Small intestine (tissue), 7 donors: ENCODE data around the gene CFD. TPM values are rescaled to one million over a fixed set of nuclear protein-coding genes. Genes with fewer than 3 reads are reported as not detected.

Experiments used
- DNase-seq, 2 donors: peaks; one replicate each; pipeline versions ENCODE4 v3.0.0 to v3.0.0-alpha.2; 2013
- FAIRE-seq: peaks from 2 replicates; lab custom pipeline; 2012; peaks lifted over from hg19 to GRCh38; lab: Jason Lieb, UNC
- H3K27ac ChIP-seq, 3 donors: one replicate each; pipeline ENCODE4 v1.5.1; 2013; ENCODE audit warnings: low read length in 2 of 3, mild to moderate bottlenecking in 2 of 3, control low read depth in 1 of 3, inconsistent platforms in 1 of 3, low read depth in 1 of 3, moderate library complexity in 1 of 3
- H3K27me3 ChIP-seq, 3 donors: one replicate each; pipeline ENCODE4 v1.6.1; 2013; ENCODE audit warnings: low read length in 3 of 3, inconsistent platforms in 1 of 3; ENCODE audit not compliant: control insufficient read depth in 3 of 3, insufficient read depth in 3 of 3
- H3K36me3 ChIP-seq, 3 donors: one replicate each; pipeline ENCODE4 v1.6.1; 2013; ENCODE audit warnings: low read length in 3 of 3, inconsistent platforms in 1 of 3, low read depth in 1 of 3, mild to moderate bottlenecking in 1 of 3, moderate library complexity in 1 of 3; ENCODE audit not compliant: control insufficient read depth in 3 of 3, insufficient read depth in 2 of 3
- H3K4me1 ChIP-seq, 3 donors: one replicate each; pipeline ENCODE4 v1.6.1; 2013; ENCODE audit warnings: low read length in 2 of 3, inconsistent platforms in 1 of 3, low read depth in 1 of 3, mild to moderate bottlenecking in 1 of 3, moderate library complexity in 1 of 3; ENCODE audit not compliant: control insufficient read depth in 3 of 3, insufficient read depth in 2 of 3
- H3K4me3 ChIP-seq, 3 donors: one replicate each; pipeline ENCODE4 v1.5.1; 2013; ENCODE audit warnings: low read length in 3 of 3, control low read depth in 1 of 3, inconsistent platforms in 1 of 3, low read depth in 1 of 3, mild to moderate bottlenecking in 1 of 3, moderate library complexity in 1 of 3
- H3K9me3 ChIP-seq, 2 donors: one replicate each; pipeline ENCODE4 v1.6.1; 2013; ENCODE audit warnings: low read depth in 1 of 2, low read length in 1 of 2; ENCODE audit not compliant: control insufficient read depth in 2 of 2, insufficient read depth in 1 of 2
- WGBS, 3 donors: extraction: QIAGEN DNeasy Blood & Tissue Kit; methylation state at CpG; one replicate each; pipeline ENCODE4 v1.1.7; 2013; 5-methylcytosine and 5-hydroxymethylcytosine counted together
- polyA plus RNA-seq, 4 donors: library from polyadenylated mRNA; stranded (reverse) in 3 of 4; unstranded in 1 of 4; fragments of 200-250 nt in 3 of 4; fragments of 120-200 nt in 1 of 4; gene quantifications; one replicate each; pipeline versions ENCODE4 v1.2.1 to v1.2.3, GENCODE V29; 2013
- donor health status: healthy with polysubstance abuse.
- donor health status: control.
- donor health status: control.
- donor health status: Bipolar disorder and iron deficiency.
- donor health status: healthy.

The CFD gene
- polyA plus RNA-seq, 4 donors: 3.8 to 601 (median 20.8) TPM

DNA sequence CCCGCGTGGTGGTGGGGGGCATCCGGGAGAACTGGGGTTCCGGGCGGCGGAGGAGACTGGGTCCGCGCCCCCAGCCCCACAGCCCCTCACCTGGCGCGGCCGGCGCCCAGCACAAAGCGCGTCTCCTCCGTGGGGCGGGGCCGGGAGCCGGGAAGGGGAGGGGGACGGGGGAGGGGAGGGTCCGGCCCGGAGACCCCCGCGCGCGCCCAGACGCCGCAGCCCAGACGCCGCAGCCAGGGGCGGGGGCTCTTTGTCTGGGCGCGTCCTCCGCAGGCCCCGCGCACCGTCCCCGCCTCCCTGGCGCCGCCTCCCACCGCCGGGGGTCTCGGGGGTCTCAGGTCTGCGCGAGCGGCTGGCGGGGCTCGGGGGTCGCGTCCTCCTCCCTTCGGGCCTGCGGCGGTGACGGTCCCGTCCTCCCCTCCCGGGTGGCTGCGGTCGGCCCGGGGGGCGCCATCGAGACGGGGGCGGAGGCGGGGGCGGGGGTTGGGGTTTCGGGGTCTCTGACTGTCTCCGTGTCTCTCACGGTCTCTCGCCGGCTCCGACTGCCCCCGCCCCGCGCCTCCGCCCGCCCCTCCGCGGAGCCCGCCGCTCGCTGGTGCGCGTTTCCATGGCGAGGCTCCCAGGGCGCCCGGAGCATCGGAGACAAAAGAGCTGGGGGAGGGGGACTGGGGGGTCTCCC is 37.5 kb upstream of the CFD start, which contains the start of gene PLPPR3:
Gene PLPPR3, minus strand, starts transcription at position 131 of the 679 bp plus-strand sequence. CDS start 396 bp downstream, outside the sequence.
- peaks cover 0 to 2% (median 0%) of the 10 kb centered on the region in 3 donors for H3K36me3 ChIP-seq
- peaks cover 0 to 31% (median 5%) of the 10 kb centered on the region in 3 donors for H3K27me3 ChIP-seq
- 1 to 4% (median 3%) methylated on average over 31 to 77 of the region's 86 CpGs for WGBS, 3 donors
- H3K4me3 ChIP-seq: peak within 1 kb of the TSS in 1 of 3 donors; percentile 4
- no peaks in the 10 kb centered on the region for H3K9me3 ChIP-seq
- no peaks in the 10 kb centered on the region for H3K4me1 ChIP-seq
- H3K27ac ChIP-seq: no peak within 1 kb of the TSS
- FAIRE-seq (no peak), DNase-seq (no peak)

DNA sequence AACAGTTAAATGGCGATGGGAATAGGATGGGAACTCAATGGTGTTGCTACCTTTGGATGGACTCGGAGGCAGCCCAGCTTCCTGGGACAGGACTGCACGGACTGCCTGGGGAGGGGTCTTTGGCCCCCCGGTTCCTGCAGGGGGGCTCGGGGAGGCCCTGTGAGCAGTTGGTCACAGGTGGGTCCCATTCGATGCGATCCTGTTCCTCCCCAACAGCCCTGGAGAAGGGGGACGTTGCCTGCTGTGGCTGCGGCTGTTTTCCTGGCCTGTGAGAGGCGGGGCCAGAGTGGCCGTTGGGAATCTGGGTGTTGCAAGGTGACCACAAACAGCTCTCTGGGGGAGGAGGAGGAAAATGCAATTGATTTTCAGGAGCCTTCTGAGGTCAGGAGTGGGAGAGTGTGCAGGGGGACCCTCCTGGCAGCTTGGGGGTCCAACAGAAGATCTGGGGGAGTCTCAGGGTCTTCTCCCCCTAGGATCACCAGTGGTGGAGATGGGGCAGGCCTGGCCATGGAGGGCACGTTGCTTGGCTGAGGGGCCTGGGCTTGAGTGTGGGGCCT is 35.8 kb upstream of the CFD start:
- Histone ChIP-seq H3K4me1 (no peaks in the 10 kb centered on the region), H3K9me3 (no peaks in the 10 kb centered on the region), H3K27me3 (peaks cover 0 to 31% (median 9%) of the 10 kb centered on the region in 3 donors), H3K36me3 (no peaks in the 10 kb centered on the region), H3K4me3 (no peak overlapping the region), H3K27ac (no peak overlapping the region)
- DNase-seq (no peak), FAIRE-seq (no peak)
- WGBS, 3 donors: 30 to 52% (median 34%) methylated on average over 12 of the region's 12 CpGs

- H3K4me3 ChIP-seq: no peak overlapping the region
- 64 to 75% (median 67%) methylated on average over 14 to 15 of the region's 15 CpGs for WGBS, 3 donors
These were observed 34.6 kb upstream of the CFD start for GRCh38 chr19:824885-825284.

GRCh38 chr19:825897-826644 is 33.4 kb upstream of the CFD start:
- Histone ChIP-seq H3K27me3 (peaks cover 0 to 37% (median 9%) of the 10 kb centered on the region in 3 donors), H3K4me1 (no peaks in the 10 kb centered on the region), H3K27ac (no peak overlapping the region), H3K36me3 (no peaks in the 10 kb centered on the region), H3K4me3 (no peak overlapping the region), H3K9me3 (no peaks in the 10 kb centered on the region)
- DNase-seq (no peak), FAIRE-seq (no peak)
- 73 to 80% (median 75%) methylated on average over 19 of the region's 19 CpGs for WGBS, 3 donors

More at GRCh38 chr19:824885-825284, 34.6 kb upstream of the CFD start:
- no peak for FAIRE-seq
- Histone ChIP-seq H3K27ac (no peak overlapping the region), H3K4me1 (no peaks in the 10 kb centered on the region), H3K36me3 (no peaks in the 10 kb centered on the region), H3K9me3 (no peaks in the 10 kb centered on the region), H3K27me3 (peaks cover 0 to 33% (median 11%) of the 10 kb centered on the region in 3 donors)
- no peak for DNase-seq

DNA sequence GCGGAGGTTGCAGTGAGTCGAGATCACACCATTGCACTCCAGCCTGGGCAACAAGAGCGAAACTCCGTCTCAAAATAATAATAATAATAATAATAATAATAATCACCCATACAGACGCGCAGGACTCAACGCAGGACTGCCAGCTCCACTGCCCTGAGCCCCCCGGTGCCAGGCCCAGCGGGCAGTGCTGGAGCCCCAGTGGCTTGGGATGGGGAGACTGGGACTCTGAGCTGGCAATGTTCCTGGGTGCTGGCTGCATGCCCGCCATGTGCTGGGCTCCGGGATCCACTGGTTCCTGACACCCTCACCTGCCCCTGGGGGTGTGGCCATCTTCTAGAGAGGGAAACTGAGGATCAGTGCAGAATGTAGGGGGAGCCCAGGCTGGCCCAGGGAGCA is 32.2 kb upstream of the CFD start:
- peaks cover 0 to 45% (median 12%) of the 10 kb centered on the region in 3 donors for H3K27me3 ChIP-seq
- no peak overlapping the region for H3K27ac ChIP-seq
- no peaks in the 10 kb centered on the region for H3K4me1 ChIP-seq
- DNase-seq: no peak
- no peaks in the 10 kb centered on the region for H3K9me3 ChIP-seq
- no peak for FAIRE-seq
- H3K4me3 ChIP-seq: no peak overlapping the region
- WGBS, 3 donors: 71 to 86% (median 75%) methylated on average over 11 of the region's 11 CpGs
- H3K36me3 ChIP-seq: no peaks in the 10 kb centered on the region

DNA sequence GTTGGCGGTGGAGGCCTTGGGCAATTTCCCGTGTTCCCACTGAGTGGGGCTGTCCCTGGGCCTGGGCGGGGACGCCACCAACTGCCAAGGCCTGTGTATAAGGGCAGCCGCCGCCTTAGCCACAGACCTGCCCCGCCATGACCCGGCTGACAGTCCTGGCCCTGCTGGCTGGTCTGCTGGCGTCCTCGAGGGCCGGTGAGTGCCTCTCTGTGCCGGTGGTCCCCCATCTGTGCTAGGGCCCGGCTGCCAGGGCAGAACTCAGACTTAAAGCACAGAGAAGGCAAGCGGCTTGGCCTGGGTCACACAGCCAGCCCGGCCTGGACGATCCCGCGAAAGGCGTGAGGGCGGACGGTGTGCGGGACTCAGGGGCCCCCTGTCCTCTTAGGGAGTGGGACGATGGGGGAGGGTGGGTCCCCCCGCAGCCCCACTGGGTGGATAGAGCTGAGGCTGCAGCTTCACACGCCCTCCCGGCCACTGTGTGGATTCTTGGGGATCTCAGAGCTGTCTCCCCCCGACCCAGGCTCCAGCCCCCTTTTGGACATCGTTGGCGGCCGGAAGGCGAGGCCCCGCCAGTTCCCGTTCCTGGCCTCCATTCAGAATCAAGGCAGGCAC is 31.6 kb upstream of the CFD start, which contains the start of gene AZU1:
Gene AZU1, plus strand, starts transcription at position 128 of the 612 bp plus-strand sequence. Its CDS starts 10 bp downstream, at position 138.
- H3K9me3 ChIP-seq: no peaks in the 10 kb centered on the region
- DNase-seq: no peak
- no peak for FAIRE-seq
- H3K4me3 ChIP-seq: no peak within 1 kb of the TSS
- peaks cover 0 to 40% (median 9%) of the 10 kb centered on the region in 3 donors for H3K27me3 ChIP-seq
- H3K36me3 ChIP-seq: no peaks in the 10 kb centered on the region
- no peaks in the 10 kb centered on the region for H3K4me1 ChIP-seq
- no peak within 1 kb of the TSS for H3K27ac ChIP-seq
- 52 to 64% (median 63%) methylated on average over 21 to 33 of the region's 33 CpGs for WGBS, 3 donors

DNA sequence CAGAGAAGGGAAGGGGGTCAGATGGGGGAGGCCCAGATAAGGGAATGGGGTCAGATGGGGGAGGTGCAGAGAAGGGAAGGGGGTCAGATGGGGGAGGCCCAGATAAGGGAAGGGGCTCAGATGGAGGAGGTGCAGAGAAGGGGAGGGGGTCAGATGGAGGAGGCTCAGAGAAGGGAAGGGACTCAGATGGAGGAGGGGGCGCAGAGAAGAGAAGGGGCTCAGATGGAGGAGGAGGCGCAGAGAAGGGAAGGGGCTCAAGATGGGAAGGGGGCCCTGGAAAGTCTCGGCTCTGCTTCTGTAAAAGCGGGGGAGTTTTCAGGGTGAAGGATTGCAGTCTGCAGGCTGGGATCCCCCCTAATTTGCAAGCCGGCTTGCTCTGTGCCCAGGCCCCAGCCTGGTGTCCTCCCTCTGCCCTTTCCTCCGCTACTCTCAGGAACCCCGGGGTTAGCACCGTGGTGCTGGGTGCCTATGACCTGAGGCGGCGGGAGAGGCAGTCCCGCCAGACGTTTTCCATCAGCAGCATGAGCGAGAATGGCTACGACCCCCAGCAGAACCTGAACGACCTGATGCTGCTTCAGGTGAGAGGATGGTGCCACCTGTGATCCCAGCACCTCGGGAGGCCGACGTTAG is 30.2 kb upstream of the CFD start:
- Histone ChIP-seq H3K4me1 (no peaks in the 10 kb centered on the region), H3K27me3 (peaks cover 0 to 25% (median 9%) of the 10 kb centered on the region in 3 donors), H3K36me3 (no peaks in the 10 kb centered on the region), H3K27ac (no peak overlapping the region), H3K9me3 (no peaks in the 10 kb centered on the region), H3K4me3 (no peak overlapping the region)
- DNase-seq (no peak), FAIRE-seq (no peak)
- 59 to 71% (median 71%) methylated on average over 18 of the region's 18 CpGs for WGBS, 3 donors
